C4-2B (cell line): ENCODE data around the gene SCFD2.

Experiments used
- ZFX ChIP-seq: fragments of 450-650 bp; IDR thresholded peaks from 2 replicates; pipeline ENCODE4 v1.6.1; 2017
- TF ChIP-seq, protein P1 (sequence below): fragments of 450-650 bp; conservative IDR thresholded peaks from 2 replicates; pipeline ENCODE4 v1.5.1; 2017; ENCODE audit warnings: mild to moderate bottlenecking

DNA sequence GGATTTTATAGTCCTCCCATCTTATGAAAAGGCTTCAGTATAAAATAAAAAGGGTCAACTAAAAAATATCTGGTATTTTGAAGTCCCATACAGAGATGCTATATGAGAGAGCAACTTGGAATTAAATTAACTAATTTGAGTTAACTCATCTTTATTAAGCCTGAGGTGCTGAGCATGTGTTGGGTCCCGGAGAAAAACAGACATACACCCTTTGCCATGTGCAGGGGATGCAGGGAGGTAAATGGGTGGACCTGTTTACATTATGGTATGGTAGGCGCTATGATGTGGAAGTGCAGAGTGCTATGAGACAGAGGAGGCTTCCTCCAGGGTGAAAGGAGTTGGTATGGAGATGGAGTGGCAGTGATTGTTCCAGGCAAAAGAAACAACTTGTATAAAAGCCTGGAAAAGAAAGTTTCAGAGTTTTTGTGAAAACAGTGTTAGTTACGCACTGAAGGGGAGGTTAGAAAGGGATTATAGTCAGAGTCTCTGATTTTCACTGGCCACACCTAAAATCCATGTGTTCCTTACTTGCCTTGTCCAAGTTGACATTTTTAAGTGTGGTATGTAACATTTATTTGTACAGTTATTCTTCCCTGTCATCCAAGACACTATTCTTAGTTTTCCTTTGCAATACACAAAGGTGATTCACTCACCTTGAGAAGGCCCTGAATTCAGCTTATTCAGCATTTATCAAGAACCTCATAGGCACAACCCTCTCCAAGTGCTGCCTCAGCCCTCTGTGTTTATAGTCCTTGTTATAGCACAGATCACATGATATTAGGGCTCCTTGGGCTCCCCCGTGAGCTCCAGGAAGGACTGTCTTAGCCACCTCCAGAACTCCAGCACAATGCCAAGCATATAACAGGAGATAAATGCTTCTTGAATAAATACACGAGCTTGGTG, 351.7 kb downstream of the SCFD2 start:
- TF ChIP-seq, protein P1, sequence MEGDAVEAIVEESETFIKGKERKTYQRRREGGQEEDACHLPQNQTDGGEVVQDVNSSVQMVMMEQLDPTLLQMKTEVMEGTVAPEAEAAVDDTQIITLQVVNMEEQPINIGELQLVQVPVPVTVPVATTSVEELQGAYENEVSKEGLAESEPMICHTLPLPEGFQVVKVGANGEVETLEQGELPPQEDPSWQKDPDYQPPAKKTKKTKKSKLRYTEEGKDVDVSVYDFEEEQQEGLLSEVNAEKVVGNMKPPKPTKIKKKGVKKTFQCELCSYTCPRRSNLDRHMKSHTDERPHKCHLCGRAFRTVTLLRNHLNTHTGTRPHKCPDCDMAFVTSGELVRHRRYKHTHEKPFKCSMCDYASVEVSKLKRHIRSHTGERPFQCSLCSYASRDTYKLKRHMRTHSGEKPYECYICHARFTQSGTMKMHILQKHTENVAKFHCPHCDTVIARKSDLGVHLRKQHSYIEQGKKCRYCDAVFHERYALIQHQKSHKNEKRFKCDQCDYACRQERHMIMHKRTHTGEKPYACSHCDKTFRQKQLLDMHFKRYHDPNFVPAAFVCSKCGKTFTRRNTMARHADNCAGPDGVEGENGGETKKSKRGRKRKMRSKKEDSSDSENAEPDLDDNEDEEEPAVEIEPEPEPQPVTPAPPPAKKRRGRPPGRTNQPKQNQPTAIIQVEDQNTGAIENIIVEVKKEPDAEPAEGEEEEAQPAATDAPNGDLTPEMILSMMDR: no peak
- TF ChIP-seq ZFX: no peak
